Measurements from ENCODE around the gene FGD4. TPM values are rescaled to one million over a fixed set of nuclear protein-coding genes. Genes with fewer than 3 reads are reported as not detected.
A peak's percentile ranks its signal among the peaks of the same experiment; 100 is the strongest.

Gene FGD4
- 10 to 100 TPM; 36.3 to 54.4 TPM for total RNA-seq

- H3K4me1 ChIP-seq = peaks cover 33% of the 10 kb centered on the region
- TF ChIP-seq POLR2A (IDR thresholded peaks at IDR 0.05) = peak; percentile 97 to 99 (median 98)
- TF ChIP-seq CTCF (IDR thresholded peaks at IDR 0.05) = peak in 6 of 7 experiments; percentile 5 to 53 (median 46)
- no peaks in the 10 kb centered on the region for H3K27me3 ChIP-seq
- peak within 1 kb of the TSS; percentile 90 to 97 (median 96) for H3K27ac ChIP-seq
- H3K36me3 ChIP-seq (replicated peaks in 1 of 2; ENCODE audit: insufficient read depth in 1 of 2, low read depth in 2 of 2) = no peaks in the 10 kb centered on the region
- intact Hi-C loops (cut with DNase I) = no loop called here
- peak within 1 kb of the TSS; percentile 77 to 90 for H3K4me3 ChIP-seq
- WGBS, 2 donors = 0 to 7% methylated on average over 3 to 82 of the region's 82 CpGs
- ATAC-seq (peak; percentile 94), DNase-seq (peak; percentile 95 to 96 (median 96))
- no peaks in the 10 kb centered on the region for H3K9me3 ChIP-seq
Measured at GRCh38 chr12:32399370-32400113, at the start of gene FGD4. FGD4 (plus strand) TSS chr12:32399558.

GRCh38 chr12:32353540-32353939 lies 45.8 kb upstream of the FGD4 start:
- intact Hi-C loops (cut with DNase I) = no loop called here

GRCh38 chr12:32357601-32358249 lies 41.6 kb upstream of the FGD4 start:
- Histone ChIP-seq H3K4me1 (no peaks in the 10 kb centered on the region), H3K27me3 (no peaks in the 10 kb centered on the region), H3K36me3 (replicated peaks in 1 of 2; ENCODE audit: insufficient read depth in 1 of 2, low read depth in 2 of 2) (no peaks in the 10 kb centered on the region), H3K27ac (no peak overlapping the region), H3K9me3 (no peaks in the 10 kb centered on the region), H3K4me3 (no peak overlapping the region)
- intact Hi-C loops (cut with DNase I) = no loop called here
- TF ChIP-seq POLR2A (IDR thresholded peaks at IDR 0.05) (no peak), CTCF (IDR thresholded peaks at IDR 0.05) (no peak)
- 81 to 85% methylated on average over 7 to 8 of the region's 8 CpGs for WGBS, 2 donors
- DNase-seq = no peak
- ATAC-seq = no peak

More at GRCh38 chr12:32353540-32353939, 45.8 kb upstream of the FGD4 start:
- H3K9me3 ChIP-seq = no peaks in the 10 kb centered on the region
- 38 to 41% methylated on average over 1 of the region's 1 CpG for WGBS, 2 donors
- TF ChIP-seq POLR2A (IDR thresholded peaks at IDR 0.05) = no peak
- TF ChIP-seq CTCF (IDR thresholded peaks at IDR 0.05) = no peak
- ATAC-seq = no peak
- H3K27me3 ChIP-seq = no peaks in the 10 kb centered on the region
- H3K36me3 ChIP-seq (replicated peaks in 1 of 2; ENCODE audit: insufficient read depth in 1 of 2, low read depth in 2 of 2) = no peaks in the 10 kb centered on the region
- no peaks in the 10 kb centered on the region for H3K4me1 ChIP-seq
- H3K27ac ChIP-seq = no peak overlapping the region
- no peak overlapping the region for H3K4me3 ChIP-seq
- no peak for DNase-seq

GRCh38 chr12:32360956-32361355 lies 38.4 kb upstream of the FGD4 start:
- Histone ChIP-seq H3K27me3 (no peaks in the 10 kb centered on the region), H3K4me3 (no peak overlapping the region), H3K4me1 (peaks cover 5% of the 10 kb centered on the region), H3K9me3 (no peaks in the 10 kb centered on the region), H3K36me3 (replicated peaks in 1 of 2; ENCODE audit: insufficient read depth in 1 of 2, low read depth in 2 of 2) (no peaks in the 10 kb centered on the region), H3K27ac (no peak overlapping the region)
- TF ChIP-seq POLR2A (IDR thresholded peaks at IDR 0.05) = no peak
- TF ChIP-seq CTCF (IDR thresholded peaks at IDR 0.05) = no peak
- 68 to 80% methylated on average over 6 of the region's 6 CpGs for WGBS, 2 donors
- intact Hi-C loops (cut with DNase I) = loop anchor here (10.0 kb wide), 2 partner anchors 84 to 304 kb away; no protein-coding TSS in a partner anchor
- DNase-seq = no peak
- no peak for ATAC-seq

Data from body of pancreas (tissue), 4 donors.